Endothelial cell of umbilical vein (primary cell): ENCODE results near the gene PRRT1. TPM values are rescaled to one million over a fixed set of nuclear protein-coding genes. Genes with fewer than 3 reads are reported as not detected.
A peak's percentile ranks its signal among the peaks of the same experiment; 100 is the strongest.

Experiments used
- BruUV-seq: library from RNA; stranded (reverse); fragments of 400-500 nt; replicated peaks from 2 replicates; lab custom pipeline; 2021; lab: Mats Ljungman, UMichigan
- CTCF ChIA-PET: fragments of 300-600, 350-600 bp; sonication (Branson Sonifier 250); formaldehyde crosslinking; loops from one replicate; lab custom pipeline; 2021; ENCODE audit warnings: antibody characterized with exemption, inconsistent platforms; lab: Charles Lee
- POLR2A ChIA-PET: fragments of 300-600, 350-600 bp; sonication (Branson Sonifier 250); formaldehyde crosslinking; loops from one replicate; lab custom pipeline; 2021; ENCODE audit warnings: antibody characterized with exemption, inconsistent platforms; lab: Charles Lee
- DNase-seq: peaks from one replicate; pipeline ENCODE4 v3.0.0-alpha.2; 2011; ENCODE audit warnings: low read depth, low spot score
- FAIRE-seq: peaks from 2 replicates; lab custom pipeline; 2011; peaks lifted over from hg19 to GRCh38; lab: Jason Lieb, UNC
- H2AFZ ChIP-seq: 2 replicates; pipeline ENCODE4 v1.6.0; 2012; ENCODE audit warnings: low read depth, low read length, control low read depth, inconsistent platforms
- H3K27ac ChIP-seq: 2 replicates; pipeline ENCODE4 v1.5.1; 2011; ENCODE audit warnings: low read depth, mild to moderate bottlenecking, control low read depth, low read length, moderate library complexity; ENCODE audit not compliant: insufficient read depth
- H3K27me3 ChIP-seq, 2 experiments: 2 replicates each; pipeline versions ENCODE4 v1.6.0 to v1.6.1; 2011; ENCODE audit warnings: low read length in 2 of 2, mixed read lengths in 1 of 2; ENCODE audit not compliant: control insufficient read depth in 2 of 2, insufficient read depth in 2 of 2
- H3K36me3 ChIP-seq, 2 experiments: 2 replicates in 1 of 2; 3 replicates in 1 of 2; pipeline ENCODE4 v1.5.1; 2011; ENCODE audit warnings: low read length in 2 of 2, mild to moderate bottlenecking in 1 of 2, moderate library complexity in 1 of 2; ENCODE audit not compliant: control insufficient read depth in 2 of 2, insufficient read depth in 2 of 2; ENCODE audit errors: extremely low read depth in 1 of 2
- H3K4me1 ChIP-seq: 3 replicates; pipeline ENCODE4 v1.5.1; 2011; ENCODE audit warnings: mild to moderate bottlenecking, low read length; ENCODE audit not compliant: control insufficient read depth, insufficient read depth; ENCODE audit errors: extremely low read depth
- H3K4me2 ChIP-seq: 2 replicates; pipeline ENCODE4 v1.6.1; 2011; ENCODE audit warnings: low read length, control low read depth, mixed read lengths; ENCODE audit not compliant: insufficient read depth
- H3K4me3 ChIP-seq, 3 experiments: fragments of 200-600 bp in 1 of 3; sonication (generic), shearing (Covaris generic) in 1 of 3; replicated peaks in 1 of 3; 2 replicates each; pipeline ENCODE4 v1.5.1; 2011 to 2016; ENCODE audit warnings: control low read depth in 3 of 3, low read length in 3 of 3, mild to moderate bottlenecking in 2 of 3, inconsistent platforms in 1 of 3, low read depth in 1 of 3, moderate library complexity in 1 of 3; ENCODE audit not compliant: insufficient read depth in 1 of 3
- H3K79me2 ChIP-seq: 2 replicates; pipeline ENCODE4 v1.6.0; 2012; ENCODE audit warnings: low read length, inconsistent platforms; ENCODE audit not compliant: control insufficient read depth, insufficient read depth
- H3K9ac ChIP-seq: replicated peaks from 2 replicates; pipeline ENCODE3; 2011; ENCODE audit warnings: low read length, control low read depth; ENCODE audit not compliant: insufficient read depth; ENCODE audit errors: extremely low read depth
- H3K9me1 ChIP-seq: replicated peaks from 3 replicates; pipeline ENCODE4 v1.6.0; 2011; ENCODE audit warnings: mild to moderate bottlenecking, low read length; ENCODE audit not compliant: control insufficient read depth, insufficient read depth; ENCODE audit errors: extremely low read depth
- H3K9me3 ChIP-seq: replicated peaks from 2 replicates; pipeline ENCODE4 v1.5.1; 2012; ENCODE audit warnings: low read length, inconsistent platforms; ENCODE audit not compliant: control insufficient read depth, insufficient read depth
- H4K20me1 ChIP-seq: replicated peaks from 2 replicates; pipeline ENCODE3; 2011; ENCODE audit warnings: mild to moderate bottlenecking, low read length; ENCODE audit not compliant: control insufficient read depth, insufficient read depth; ENCODE audit errors: extremely low read depth
- EZH2 ChIP-seq: IDR thresholded peaks from 2 replicates; pipeline ENCODE4 v1.6.1; 2012; ENCODE audit warnings: borderline replicate concordance, low read depth, mild to moderate bottlenecking, moderate library complexity, low read length, inconsistent platforms; ENCODE audit not compliant: severe bottlenecking
- GATA2 ChIP-seq: IDR thresholded peaks from 2 replicates; pipeline ENCODE4 v1.7.0; 2011; ENCODE audit warnings: low read depth, mild to moderate bottlenecking, moderate library complexity, mixed read lengths, low read length; ENCODE audit not compliant: insufficient read length, insufficient read depth
- JUN ChIP-seq: IDR thresholded peaks from 2 replicates; pipeline ENCODE4 v1.6.1; 2011; ENCODE audit warnings: borderline replicate concordance, low read depth; ENCODE audit not compliant: insufficient read length, insufficient read depth
- MAX ChIP-seq: IDR thresholded peaks from 2 replicates; pipeline ENCODE4 v1.6.1; 2011; ENCODE audit not compliant: insufficient read depth, insufficient read length
- POLR2A ChIP-seq: IDR thresholded peaks from 2 replicates; pipeline ENCODE4 v1.6.1; 2012; ENCODE audit warnings: low read depth, mild to moderate bottlenecking, control low read depth, low read length
- POLR2AphosphoS5 ChIP-seq: IDR thresholded peaks from 2 replicates; pipeline ENCODE4 v1.6.1; 2012; ENCODE audit warnings: low read depth, mild to moderate bottlenecking, control low read depth, low read length, moderate library complexity; ENCODE audit not compliant: insufficient read depth
- dilution Hi-C: fragments of 300-500 bp; cut with MboI; formaldehyde crosslinking; loops from one replicate; pipeline ENCODE4 v1.15.0; 2019; ENCODE audit warnings: low sequenced_read_pairs; ENCODE audit not compliant: extremely low pct_ligation_motif_present
- intact Hi-C: fragments of 100-400 bp; cut with micrococcal nuclease; formaldehyde crosslinking; loops from one replicate; pipeline ENCODE4 v1.10.0; 2022
- polyA plus RNA-seq, 4 experiments: library from polyadenylated mRNA; depleted of rRNA in 3 of 4; stranded (reverse) in 3 of 4; unstranded in 1 of 4; fragments of >200 nt; gene quantifications; 2 replicates each; pipeline versions ENCODE4 v1.2.1 to v1.2.3, GENCODE V29; 2011 to 2012; ENCODE audit warnings: missing spikeins in 1 of 4
- total RNA-seq: library from RNA; stranded (reverse); gene quantifications from 2 replicates; pipeline ENCODE4 v1.2.3, GENCODE V29; 2021

Gene PRRT1
- total and polyA plus RNA-seq, 2 donors (not counting 3 experiments of a cell fraction or from before 2014, with no cell fraction given): 0.55 to 1.3 TPM

- Histone ChIP-seq H3K4me1 (no peaks in the 10 kb centered on the region), H3K27ac (no peak overlapping the region), H3K79me2 (no peaks in the 10 kb centered on the region), H3K9ac (no peak overlapping the region), H4K20me1 (no peaks in the 10 kb centered on the region), H3K9me1 (no peaks in the 10 kb centered on the region), H2AFZ (no peak overlapping the region), H3K27me3 (peaks cover 17% of the 10 kb centered on the region in 2 experiments), H3K36me3 (peaks cover 2 to 18% of the 10 kb centered on the region in 2 experiments), H3K4me2 (no peak overlapping the region), H3K4me3 (no peak overlapping the region), H3K9me3 (no peaks in the 10 kb centered on the region)
- ChIA-PET CTCF (no interaction called here), POLR2A (no interaction called here)
- dilution Hi-C loops: no loop called here
- no peak for TF ChIP-seq JUN
- TF ChIP-seq MAX: no peak
- TF ChIP-seq GATA2: no peak
- TF ChIP-seq POLR2A: no peak
- FAIRE-seq: no peak
- no TSS peak for BruUV-seq
- no peak for DNase-seq
- intact Hi-C loops: loop anchor here (10.0 kb wide), 1 partner anchor 303 kb away; no protein-coding TSS in a partner anchor
Observed at GRCh38 chr6:32111424-32112066, 40.2 kb downstream of the PRRT1 start.

GRCh38 chr6:32110632-32111031 lies 41.1 kb downstream of the PRRT1 start:
- TF ChIP-seq POLR2AphosphoS5 (peak; percentile 35), EZH2 (no peak)
- no peaks in the 10 kb centered on the region for H4K20me1 ChIP-seq
- dilution Hi-C loops (no loop called here), intact Hi-C loops (loop anchor here (10.0 kb wide), 1 partner anchor 304 kb away; no protein-coding TSS in a partner anchor)
- H3K4me3 ChIP-seq: no peak overlapping the region
- FAIRE-seq: no peak
- no peaks in the 10 kb centered on the region for H3K79me2 ChIP-seq
- peaks cover 17 to 18% of the 10 kb centered on the region in 2 experiments for H3K27me3 ChIP-seq
- no peak overlapping the region for H3K9ac ChIP-seq
- H3K9me3 ChIP-seq: no peaks in the 10 kb centered on the region
- no peak overlapping the region for H3K4me2 ChIP-seq
- no peak overlapping the region for H2AFZ ChIP-seq
- H3K27ac ChIP-seq: no peak overlapping the region
- no peaks in the 10 kb centered on the region for H3K9me1 ChIP-seq
- H3K36me3 ChIP-seq: peaks cover 0 to 10% of the 10 kb centered on the region in 2 experiments
- POLR2A ChIA-PET: no interaction called here
- no TSS peak for BruUV-seq
- CTCF ChIA-PET: no interaction called here
- DNase-seq: no peak
- no peaks in the 10 kb centered on the region for H3K4me1 ChIP-seq
